22Rv1 (cell line): Measurements from ENCODE around the gene WDFY4.
A peak's percentile ranks its signal among the peaks of the same experiment; 100 is the strongest.

Experiments
- H3K27ac ChIP-seq: fragments of 450-650 bp; 2 replicates; pipeline ENCODE4 v1.5.1; 2017
- ZFX ChIP-seq: fragments of 450-650 bp; IDR thresholded peaks from 2 replicates; pipeline ENCODE4 v1.6.1; 2017; ENCODE audit warnings: antibody characterized with exemption, borderline replicate concordance
- TF ChIP-seq, protein P1 (sequence below): fragments of 450-650 bp; IDR thresholded peaks from 2 replicates; pipeline ENCODE4 v1.5.1; 2017; ENCODE audit warnings: mild to moderate bottlenecking

Gene WDFY4

DNA sequence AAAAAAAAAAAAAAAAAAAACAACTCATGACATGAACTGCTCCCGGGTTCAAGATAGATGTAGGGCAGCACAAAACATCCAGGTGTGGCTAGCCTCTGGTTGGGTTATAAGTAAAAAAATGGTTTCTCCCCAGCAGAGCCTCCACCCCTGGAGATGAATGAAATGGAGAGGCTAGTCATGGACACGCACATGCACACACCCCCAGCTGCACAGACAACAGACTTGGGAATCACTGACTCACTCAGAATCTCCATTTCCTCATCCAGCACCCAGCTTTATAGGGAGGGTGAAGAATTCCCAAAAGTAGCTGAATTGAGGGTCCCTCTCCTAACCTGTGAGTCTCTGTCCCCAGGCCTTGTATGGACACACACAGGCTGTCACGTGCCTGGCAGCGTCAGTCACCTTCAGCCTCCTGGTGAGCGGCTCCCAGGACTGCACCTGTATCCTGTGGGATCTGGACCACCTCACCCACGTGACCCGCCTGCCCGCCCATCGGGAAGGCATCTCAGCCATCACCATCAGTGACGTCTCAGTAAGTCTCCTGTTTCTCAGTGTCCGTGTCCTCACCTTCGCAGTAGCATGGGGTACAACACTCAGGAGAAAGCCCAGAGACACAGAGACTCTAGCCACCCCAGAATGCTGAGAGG is 290.0 kb downstream of the WDFY4 start:
- TF ChIP-seq, protein P1, sequence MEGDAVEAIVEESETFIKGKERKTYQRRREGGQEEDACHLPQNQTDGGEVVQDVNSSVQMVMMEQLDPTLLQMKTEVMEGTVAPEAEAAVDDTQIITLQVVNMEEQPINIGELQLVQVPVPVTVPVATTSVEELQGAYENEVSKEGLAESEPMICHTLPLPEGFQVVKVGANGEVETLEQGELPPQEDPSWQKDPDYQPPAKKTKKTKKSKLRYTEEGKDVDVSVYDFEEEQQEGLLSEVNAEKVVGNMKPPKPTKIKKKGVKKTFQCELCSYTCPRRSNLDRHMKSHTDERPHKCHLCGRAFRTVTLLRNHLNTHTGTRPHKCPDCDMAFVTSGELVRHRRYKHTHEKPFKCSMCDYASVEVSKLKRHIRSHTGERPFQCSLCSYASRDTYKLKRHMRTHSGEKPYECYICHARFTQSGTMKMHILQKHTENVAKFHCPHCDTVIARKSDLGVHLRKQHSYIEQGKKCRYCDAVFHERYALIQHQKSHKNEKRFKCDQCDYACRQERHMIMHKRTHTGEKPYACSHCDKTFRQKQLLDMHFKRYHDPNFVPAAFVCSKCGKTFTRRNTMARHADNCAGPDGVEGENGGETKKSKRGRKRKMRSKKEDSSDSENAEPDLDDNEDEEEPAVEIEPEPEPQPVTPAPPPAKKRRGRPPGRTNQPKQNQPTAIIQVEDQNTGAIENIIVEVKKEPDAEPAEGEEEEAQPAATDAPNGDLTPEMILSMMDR: no peak
- TF ChIP-seq ZFX: no peak
- no peak overlapping the region for H3K27ac ChIP-seq

DNA sequence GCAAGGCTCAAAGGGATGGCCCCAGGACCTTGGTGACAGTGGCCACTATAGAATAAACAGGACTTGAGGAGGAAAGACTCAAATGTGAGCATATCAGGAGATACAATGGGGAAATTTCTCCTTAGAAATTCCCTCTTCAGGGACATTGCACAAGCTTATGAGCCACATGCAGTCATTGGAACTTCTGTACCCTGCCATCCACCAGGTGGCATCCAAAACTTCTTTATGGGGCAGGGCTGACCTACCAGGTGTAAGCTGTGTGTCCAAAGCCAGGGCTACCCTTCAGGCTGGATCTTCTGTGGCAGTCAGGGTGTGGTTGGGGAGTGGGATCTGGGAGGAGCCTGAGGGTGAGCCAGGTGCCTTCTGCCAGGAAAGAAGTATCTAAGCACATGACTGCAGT is 291.5 kb downstream of the WDFY4 start:
- no peak overlapping the region for H3K27ac ChIP-seq
- no peak for TF ChIP-seq ZFX
- TF ChIP-seq, protein P1: peak; percentile 21; the same call in 1 of the 2 replicates

DNA sequence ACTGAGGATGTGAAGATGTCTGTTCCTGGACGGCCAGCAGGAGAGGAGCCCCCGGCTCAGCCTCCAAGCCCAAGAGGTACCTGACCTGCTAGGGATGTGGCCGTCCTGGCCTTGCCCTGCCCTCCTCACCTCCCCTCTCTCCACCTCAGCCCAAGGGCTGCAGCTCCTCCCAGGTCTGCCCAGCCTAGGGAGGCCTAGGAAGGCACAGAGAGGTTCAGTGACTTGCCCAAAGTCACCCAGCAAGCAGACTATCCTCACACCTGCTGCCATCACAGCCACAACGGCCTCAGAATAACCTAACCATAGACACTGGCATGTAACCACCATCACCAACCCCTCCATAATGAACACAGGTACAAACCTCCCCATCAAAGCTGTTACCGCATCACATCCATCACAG is 293.6 kb downstream of the WDFY4 start:
- H3K27ac ChIP-seq: no peak overlapping the region
- TF ChIP-seq ZFX: no peak
- TF ChIP-seq, protein P1: no peak

DNA sequence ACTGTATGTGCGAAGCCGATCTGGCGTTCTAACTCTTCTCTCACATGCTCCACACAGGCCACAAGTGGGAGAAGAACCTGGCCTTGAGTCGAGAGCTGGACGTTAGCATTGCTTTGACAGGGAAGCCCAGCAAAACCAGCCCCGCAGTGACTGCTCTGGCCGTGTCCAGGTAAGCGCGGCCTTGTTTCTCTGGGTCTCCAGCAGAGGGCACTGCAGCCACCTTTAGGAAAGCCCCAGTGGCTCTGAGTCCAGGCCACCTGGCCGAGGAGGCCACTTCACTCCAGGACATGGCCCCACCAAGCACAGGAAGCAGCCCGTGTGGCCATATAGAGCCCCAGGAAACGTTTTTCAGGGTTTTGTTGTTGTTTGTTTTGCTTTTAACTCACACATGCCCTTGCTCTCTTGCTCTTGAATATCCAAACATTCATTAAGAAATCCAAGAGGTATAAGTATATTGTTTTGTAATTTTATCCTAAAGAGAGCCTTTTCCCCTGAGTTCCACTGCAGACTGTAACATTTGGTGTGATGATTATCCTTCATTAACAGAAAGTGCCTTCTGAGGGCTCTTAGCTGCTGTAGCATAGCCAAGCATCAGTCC is 296.7 kb downstream of the WDFY4 start:
- H3K27ac ChIP-seq: no peak overlapping the region
- TF ChIP-seq, protein P1: peak; percentile 90
- no peak for TF ChIP-seq ZFX

DNA sequence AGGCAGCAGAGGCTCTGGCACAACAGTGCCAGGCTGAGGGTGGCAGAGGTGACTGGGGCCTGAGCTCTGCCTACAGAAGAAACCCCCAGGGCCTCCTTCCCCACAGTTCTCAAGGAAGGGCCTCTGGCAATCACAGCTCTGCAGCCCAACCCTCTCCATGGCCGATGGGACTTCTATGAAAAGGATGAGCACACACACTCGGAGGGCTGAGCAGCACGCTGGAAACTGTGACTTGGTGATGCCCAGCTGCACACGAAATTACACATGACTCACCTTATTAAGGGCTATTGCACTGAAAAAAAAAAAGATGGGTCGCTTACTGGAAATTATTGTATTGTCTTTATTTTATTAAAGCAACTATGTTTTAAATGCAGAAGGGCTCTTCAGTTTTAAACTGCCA is 297.9 kb downstream of the WDFY4 start:
- no peak overlapping the region for H3K27ac ChIP-seq

DNA sequence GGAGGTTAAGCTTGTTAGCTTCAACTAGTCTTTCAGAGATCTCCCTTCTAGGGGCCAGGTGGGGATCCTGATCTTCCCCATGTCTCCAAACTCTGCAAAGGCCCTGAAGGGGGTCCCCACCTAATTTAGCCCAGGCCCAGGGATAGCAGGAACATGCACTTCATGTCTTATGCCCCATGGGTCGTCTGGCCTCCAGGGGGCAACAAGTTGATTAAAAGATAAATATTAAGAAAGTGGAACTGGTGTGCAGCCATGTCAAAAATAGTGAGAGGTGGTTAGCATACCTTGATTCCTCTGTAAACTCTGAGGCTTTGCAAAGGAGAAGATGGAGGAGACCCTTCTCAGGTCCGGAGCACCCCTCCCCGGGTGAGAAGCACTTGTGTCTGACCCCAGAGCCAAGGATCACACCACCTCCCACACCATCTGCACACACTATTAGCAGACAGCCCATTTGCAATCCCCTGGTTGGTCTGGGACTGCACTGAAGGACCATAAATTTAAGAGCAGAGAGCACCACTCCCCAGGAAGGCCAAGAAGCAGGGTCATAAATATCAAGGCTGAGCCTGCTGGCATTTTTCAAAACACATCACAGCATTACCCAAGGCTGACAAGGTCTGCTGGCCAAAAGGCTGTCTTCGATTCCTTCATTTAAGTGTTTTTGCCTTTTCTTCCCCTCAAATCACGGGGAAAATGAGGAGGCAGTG is 299.1 kb downstream of the WDFY4 start:
- no peak for TF ChIP-seq ZFX
- TF ChIP-seq, protein P1: no peak
- no peak overlapping the region for H3K27ac ChIP-seq

More for the DNA sequence above, 297.9 kb downstream of the WDFY4 start:
- TF ChIP-seq ZFX: no peak
- TF ChIP-seq, protein P1: no peak

DNA sequence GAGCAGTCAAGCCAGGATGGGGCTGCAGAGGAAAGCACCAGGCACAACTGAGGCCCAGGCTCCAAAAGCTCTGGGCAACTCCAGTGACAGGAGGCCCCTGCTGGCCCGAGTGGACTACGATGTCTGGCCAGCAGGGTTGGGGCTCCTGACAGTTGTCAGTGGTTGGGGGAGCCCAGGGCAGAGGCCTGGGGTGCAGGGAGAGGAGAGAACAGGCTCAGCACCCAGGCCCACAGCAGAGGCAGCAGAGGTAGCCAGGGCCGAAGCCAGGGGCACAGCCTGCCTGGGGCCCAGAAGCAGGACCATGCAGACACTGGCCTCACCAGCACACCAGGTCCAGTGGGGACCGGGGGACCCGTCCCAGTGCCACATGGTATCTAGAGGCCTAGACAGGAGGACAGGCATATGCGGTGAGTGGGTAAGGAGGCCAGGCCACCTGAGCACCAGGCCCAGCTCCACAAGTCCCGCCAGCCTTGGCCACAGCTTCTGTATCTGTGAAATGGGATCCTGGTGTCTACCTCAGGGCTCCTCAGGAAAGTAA is 301.0 kb downstream of the WDFY4 start:
- TF ChIP-seq ZFX: no peak
- TF ChIP-seq, protein P1: no peak
- H3K27ac ChIP-seq: no peak overlapping the region
